Measurements from ENCODE around the gene PRXL2C. TPM values are rescaled to one million over a fixed set of nuclear protein-coding genes. Genes with fewer than 3 reads are reported as not detected.
"Not testable (repeated sequence)": the region's sequence is repeated elsewhere in the genome, so short reads cannot be mapped to it uniquely, and the experiment has no call there.

PRXL2C gene
- 32.4 TPM for total RNA-seq

- intact Hi-C loops (cut with DNase I) = loop anchor here (1.0 to 2.0 kb wide), 4 partner anchors 30 to 173 kb away; no protein-coding TSS in a partner anchor
- no peak for TF ChIP-seq CTCF (IDR thresholded peaks at IDR 0.05)
- DNase-seq (ENCODE audit: low spot score in 2 of 2) = peak; percentile 70 to 96
- H3K27ac ChIP-seq = peak within 1 kb of the TSS; percentile 96 to 100
- H3K4me3 ChIP-seq = peak within 1 kb of the TSS; percentile 64 to 92
- H3K9me3 ChIP-seq = no peaks in the 10 kb centered on the region
- no peaks in the 10 kb centered on the region for H3K27me3 ChIP-seq
- peaks cover 11 to 12% of the 10 kb centered on the region in 2 donors for H3K36me3 ChIP-seq
- peaks cover 4 to 7% of the 10 kb centered on the region in 2 donors for H3K4me1 ChIP-seq
Measured at GRCh38 chr9:96655198-96655851, at the start of gene PRXL2C. Gene PRXL2C (minus strand): TSS chr9:96655317. CDS start chr9:96655281, 36 bp downstream.

GRCh38 chr9:96700721-96701375 lies 45.7 kb upstream of the PRXL2C start:
- H3K27ac ChIP-seq; DNase-seq (ENCODE audit: low spot score in 2 of 2); H3K4me1 ChIP-seq; intact Hi-C loops (cut with DNase I); H3K4me3 ChIP-seq; H3K36me3 ChIP-seq; H3K27me3 ChIP-seq: not testable (repeated sequence)
- peaks cover 29 to 97% of the 10 kb centered on the region in 2 donors for H3K9me3 ChIP-seq

- no peak overlapping the region for H3K27ac ChIP-seq
- no peak for DNase-seq (ENCODE audit: low spot score in 2 of 2)
- H3K4me3 ChIP-seq = no peak overlapping the region
- no peak for TF ChIP-seq CTCF (IDR thresholded peaks at IDR 0.05)
- H3K9me3 ChIP-seq = peaks cover 8 to 50% of the 10 kb centered on the region in 2 donors
- intact Hi-C loops (cut with DNase I) = no loop called here
- no peaks in the 10 kb centered on the region for H3K27me3 ChIP-seq
- no peaks in the 10 kb centered on the region for H3K36me3 ChIP-seq
- peaks cover 0 to 3% of the 10 kb centered on the region in 2 donors for H3K4me1 ChIP-seq
Measured at GRCh38 chr9:96691326-96691725, 36.2 kb upstream of the PRXL2C start.

- Histone ChIP-seq H3K27me3 (no peaks in the 10 kb centered on the region), H3K27ac (no peak overlapping the region), H3K36me3 (no peaks in the 10 kb centered on the region), H3K4me1 (peaks cover 0 to 5% of the 10 kb centered on the region in 2 donors), H3K9me3 (peaks cover 8 to 28% of the 10 kb centered on the region in 2 donors), H3K4me3 (no peak overlapping the region)
- intact Hi-C loops (cut with DNase I) = loop anchor here (5.0 kb wide), 2 partner anchors 163 to 1568 kb away; partner anchors contain the start of genes TBC1D2 and ZNF782
- no peak for TF ChIP-seq CTCF (IDR thresholded peaks at IDR 0.05)
- no peak for DNase-seq (ENCODE audit: low spot score in 2 of 2)
Measured at GRCh38 chr9:96688745-96689464, 33.8 kb upstream of the PRXL2C start.

GRCh38 chr9:96688187-96688586 lies 33.1 kb upstream of the PRXL2C start:
- peaks cover 0 to 5% of the 10 kb centered on the region in 2 donors for H3K4me1 ChIP-seq
- H3K36me3 ChIP-seq = no peaks in the 10 kb centered on the region
- H3K9me3 ChIP-seq = peaks cover 8 to 22% of the 10 kb centered on the region in 2 donors
- no peaks in the 10 kb centered on the region for H3K27me3 ChIP-seq
- H3K4me3 ChIP-seq = no peak overlapping the region
- intact Hi-C loops (cut with DNase I) = loop anchor here (5.0 kb wide), 2 partner anchors 164 to 1569 kb away; partner anchors contain the start of genes TBC1D2 and ZNF782
- no peak for DNase-seq (ENCODE audit: low spot score in 2 of 2)
- TF ChIP-seq CTCF (IDR thresholded peaks at IDR 0.05) = no peak
- H3K27ac ChIP-seq = no peak overlapping the region

Data from ascending aorta (tissue), 2 donors.